ENCODE results near the gene EIF4EBP3.

The EIF4EBP3 gene

GRCh38 chr5:140594169-140594568 is 46.7 kb downstream of the EIF4EBP3 start:
- TF ChIP-seq CTCF (IDR thresholded peaks at IDR 0.05; ENCODE audit: extremely low read depth, missing control alignments) = no peak
- no peak for DNase-seq (ENCODE audit: low spot score)

GRCh38 chr5:140595538-140596300 is 48.3 kb downstream of the EIF4EBP3 start:
- DNase-seq (ENCODE audit: low spot score) = no peak
- no peak for TF ChIP-seq CTCF (IDR thresholded peaks at IDR 0.05; ENCODE audit: extremely low read depth, missing control alignments)

- no peak for TF ChIP-seq CTCF (IDR thresholded peaks at IDR 0.05; ENCODE audit: extremely low read depth, missing control alignments)
Observed at GRCh38 chr5:140596321-140596741, 48.9 kb downstream of the EIF4EBP3 start.

GRCh38 chr5:140598836-140599235 is 51.4 kb downstream of the EIF4EBP3 start:
- no peak for DNase-seq (ENCODE audit: low spot score)
- TF ChIP-seq CTCF (IDR thresholded peaks at IDR 0.05; ENCODE audit: extremely low read depth, missing control alignments) = no peak

More at GRCh38 chr5:140596321-140596741, 48.9 kb downstream of the EIF4EBP3 start:
- DNase-seq (ENCODE audit: low spot score) = no peak
